Neural cell (in vitro differentiated cells): ENCODE results near the gene PSMC3.

Experiments
- CTCF ChIP-seq: fragments of 450-650 bp; IDR thresholded peaks from 2 replicates; pipeline ENCODE4 v1.5.1; 2014; ENCODE audit warnings: antibody characterized with exemption, mild to moderate bottlenecking, moderate library complexity; ENCODE audit not compliant: poor library complexity, severe bottlenecking
- POLR2AphosphoS5 ChIP-seq: IDR thresholded peaks from 2 replicates; pipeline ENCODE4 v1.6.1; 2012

DNA sequence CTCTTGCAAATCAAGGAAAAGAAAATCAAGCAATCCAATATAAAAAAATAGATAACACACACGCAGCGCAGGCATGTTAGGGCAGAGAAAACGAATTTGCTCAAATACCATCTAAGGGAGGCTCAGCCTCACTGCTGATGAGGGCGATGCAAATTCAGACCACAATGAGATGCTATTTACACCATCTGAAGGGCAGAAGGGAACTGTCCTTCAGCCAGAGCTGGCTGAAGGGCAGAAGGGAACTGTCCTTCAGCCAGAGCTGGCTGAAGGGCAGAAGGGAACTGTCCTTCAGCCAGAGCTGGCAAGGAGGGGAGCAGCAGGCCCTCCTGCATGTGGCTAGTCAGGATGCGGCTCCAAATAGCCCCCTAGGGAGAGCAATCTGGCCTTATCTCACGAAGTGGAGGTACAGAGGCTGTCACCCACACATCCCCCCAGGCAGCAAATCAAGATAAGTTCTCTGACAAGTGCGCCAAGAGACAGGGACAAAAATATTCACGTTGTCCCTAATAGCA, 25.4 kb downstream of the PSMC3 start:
- TF ChIP-seq CTCF = no peak
- TF ChIP-seq POLR2AphosphoS5 = no peak
